Sigmoid colon (tissue), 4 donors: ENCODE measurements around the gene GRM3.

ENCODE experiments used
- CTCF ChIP-seq, 4 experiments: fragments of 450-650 bp in 3 of 4; fragments of 200-600 bp in 1 of 4; IDR thresholded peaks; one replicate each; pipeline ENCODE4 v1.5.1; 2016 to 2019; ENCODE audit warnings: antibody characterized with exemption in 4 of 4, mild to moderate bottlenecking in 3 of 4, moderate library complexity in 2 of 4
- POLR2A ChIP-seq, 2 donors: fragments of 450-650 bp; IDR thresholded peaks; one replicate each; pipeline ENCODE4 v1.6.1; 2016; ENCODE audit warnings: antibody characterized with exemption in 2 of 2, mild to moderate bottlenecking in 2 of 2, moderate library complexity in 2 of 2
- POLR2AphosphoS5 ChIP-seq, 4 donors: sonication (generic); formaldehyde crosslinking; IDR thresholded peaks; one replicate each; pipeline ENCODE4 v1.6.1; 2017; ENCODE audit warnings: antibody characterized with exemption in 4 of 4

- TF ChIP-seq CTCF (IDR thresholded peaks at IDR 0.05) (no peak), POLR2A (IDR thresholded peaks at IDR 0.05) (no peak), POLR2AphosphoS5 (IDR thresholded peaks at IDR 0.05) (no peak)
These were observed 265.2 kb downstream of the GRM3 start for GRCh38 chr7:86908948-86909347.
